ENCODE results near the gene MACF1.

GRCh38 chr1:39431927-39432326 lies 227.4 kb downstream of the MACF1 start:
- no peak for TF ChIP-seq POLR2A (IDR thresholded peaks at IDR 0.05)
- TF ChIP-seq, protein P1, sequence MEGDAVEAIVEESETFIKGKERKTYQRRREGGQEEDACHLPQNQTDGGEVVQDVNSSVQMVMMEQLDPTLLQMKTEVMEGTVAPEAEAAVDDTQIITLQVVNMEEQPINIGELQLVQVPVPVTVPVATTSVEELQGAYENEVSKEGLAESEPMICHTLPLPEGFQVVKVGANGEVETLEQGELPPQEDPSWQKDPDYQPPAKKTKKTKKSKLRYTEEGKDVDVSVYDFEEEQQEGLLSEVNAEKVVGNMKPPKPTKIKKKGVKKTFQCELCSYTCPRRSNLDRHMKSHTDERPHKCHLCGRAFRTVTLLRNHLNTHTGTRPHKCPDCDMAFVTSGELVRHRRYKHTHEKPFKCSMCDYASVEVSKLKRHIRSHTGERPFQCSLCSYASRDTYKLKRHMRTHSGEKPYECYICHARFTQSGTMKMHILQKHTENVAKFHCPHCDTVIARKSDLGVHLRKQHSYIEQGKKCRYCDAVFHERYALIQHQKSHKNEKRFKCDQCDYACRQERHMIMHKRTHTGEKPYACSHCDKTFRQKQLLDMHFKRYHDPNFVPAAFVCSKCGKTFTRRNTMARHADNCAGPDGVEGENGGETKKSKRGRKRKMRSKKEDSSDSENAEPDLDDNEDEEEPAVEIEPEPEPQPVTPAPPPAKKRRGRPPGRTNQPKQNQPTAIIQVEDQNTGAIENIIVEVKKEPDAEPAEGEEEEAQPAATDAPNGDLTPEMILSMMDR (IDR thresholded peaks at IDR 0.05), result no peak
